ENCODE data around the gene UBASH3B. TPM values are rescaled to one million over a fixed set of nuclear protein-coding genes. Genes with fewer than 3 reads are reported as not detected.

Gene UBASH3B
- total and polyA plus RNA-seq, 2 of the 13 experiments (the other 11 are each of a cell fraction or from before 2014, with no cell fraction given), result 4.4 to 7.6 TPM

DNA sequence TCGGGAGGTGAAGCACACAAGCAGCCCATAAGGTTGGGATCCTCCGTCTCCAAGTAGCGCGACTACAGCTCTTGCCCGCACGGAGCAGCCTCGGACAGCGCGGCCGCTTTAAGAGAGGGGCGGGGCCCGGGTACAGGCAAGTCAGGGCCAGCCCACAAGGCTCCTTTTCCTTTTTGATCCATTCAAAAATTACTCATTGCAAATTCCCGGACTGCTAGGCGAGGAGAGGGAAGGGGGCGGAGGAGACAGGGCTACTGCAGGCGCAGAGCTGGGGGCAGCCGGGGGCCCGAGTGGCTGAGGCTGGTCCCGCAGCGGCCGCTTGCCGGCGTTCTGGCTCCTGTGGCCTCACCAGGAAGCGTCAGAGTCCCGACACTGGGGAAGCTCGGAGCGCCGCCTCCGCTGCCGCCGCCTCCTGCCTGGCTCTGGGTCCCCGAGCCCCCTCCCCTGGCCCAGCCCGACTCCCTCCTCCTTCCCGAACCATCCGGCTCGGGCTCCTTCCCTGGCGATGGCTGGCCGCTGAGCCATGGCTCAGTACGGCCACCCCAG, at the start of gene UBASH3B (continued):
- TF ChIP-seq TCF12 (IDR thresholded peaks at IDR 0.05), result no peak
- no peak for TF ChIP-seq TCF12 (CRISPR knock-in tag; IDR thresholded peaks at IDR 0.05)
- TF ChIP-seq ZNF629 (CRISPR knock-in tag; conservative IDR thresholded peaks at IDR 0.05), result no peak
- TF ChIP-seq SRY (CRISPR knock-in tag; IDR thresholded peaks at IDR 0.05), result no peak
- TF ChIP-seq CREB1 (IDR thresholded peaks at IDR 0.05), result no peak
- TF ChIP-seq CREB1 (CRISPR knock-in tag; IDR thresholded peaks at IDR 0.05), result no peak
- TF ChIP-seq EED (CRISPR knock-in tag; IDR thresholded peaks at IDR 0.05), result no peak
- TF ChIP-seq ZNF432 (CRISPR knock-in tag; IDR thresholded peaks at IDR 0.05; ENCODE audit: borderline replicate concordance), result no peak
- no peak for TF ChIP-seq ZNF20 (CRISPR knock-in tag; IDR thresholded peaks at IDR 0.05)
- TF ChIP-seq GFI1 (CRISPR knock-in tag; IDR thresholded peaks at IDR 0.05; ENCODE audit: borderline replicate concordance), result no peak
- no peak for TF ChIP-seq ZNF644 (CRISPR knock-in tag; IDR thresholded peaks at IDR 0.05; ENCODE audit: low read depth)
- no peak for TF ChIP-seq PRMT3 (CRISPR knock-in tag; IDR thresholded peaks at IDR 0.05; ENCODE audit: borderline replicate concordance, low read depth)
- TF ChIP-seq KDM5B (CRISPR knock-in tag; IDR thresholded peaks at IDR 0.05; ENCODE audit: borderline replicate concordance), result no peak
- no peak for TF ChIP-seq HNRNPL (IDR thresholded peaks at IDR 0.05; ENCODE audit: low read depth, low read length)
- TF ChIP-seq, protein P1, sequence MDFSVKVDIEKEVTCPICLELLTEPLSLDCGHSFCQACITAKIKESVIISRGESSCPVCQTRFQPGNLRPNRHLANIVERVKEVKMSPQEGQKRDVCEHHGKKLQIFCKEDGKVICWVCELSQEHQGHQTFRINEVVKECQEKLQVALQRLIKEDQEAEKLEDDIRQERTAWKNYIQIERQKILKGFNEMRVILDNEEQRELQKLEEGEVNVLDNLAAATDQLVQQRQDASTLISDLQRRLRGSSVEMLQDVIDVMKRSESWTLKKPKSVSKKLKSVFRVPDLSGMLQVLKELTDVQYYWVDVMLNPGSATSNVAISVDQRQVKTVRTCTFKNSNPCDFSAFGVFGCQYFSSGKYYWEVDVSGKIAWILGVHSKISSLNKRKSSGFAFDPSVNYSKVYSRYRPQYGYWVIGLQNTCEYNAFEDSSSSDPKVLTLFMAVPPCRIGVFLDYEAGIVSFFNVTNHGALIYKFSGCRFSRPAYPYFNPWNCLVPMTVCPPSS (IDR thresholded peaks at IDR 0.05), result no peak
- no peak for TF ChIP-seq ZBTB7A (CRISPR knock-in tag; IDR thresholded peaks at IDR 0.05)
- TF ChIP-seq, protein P2, sequence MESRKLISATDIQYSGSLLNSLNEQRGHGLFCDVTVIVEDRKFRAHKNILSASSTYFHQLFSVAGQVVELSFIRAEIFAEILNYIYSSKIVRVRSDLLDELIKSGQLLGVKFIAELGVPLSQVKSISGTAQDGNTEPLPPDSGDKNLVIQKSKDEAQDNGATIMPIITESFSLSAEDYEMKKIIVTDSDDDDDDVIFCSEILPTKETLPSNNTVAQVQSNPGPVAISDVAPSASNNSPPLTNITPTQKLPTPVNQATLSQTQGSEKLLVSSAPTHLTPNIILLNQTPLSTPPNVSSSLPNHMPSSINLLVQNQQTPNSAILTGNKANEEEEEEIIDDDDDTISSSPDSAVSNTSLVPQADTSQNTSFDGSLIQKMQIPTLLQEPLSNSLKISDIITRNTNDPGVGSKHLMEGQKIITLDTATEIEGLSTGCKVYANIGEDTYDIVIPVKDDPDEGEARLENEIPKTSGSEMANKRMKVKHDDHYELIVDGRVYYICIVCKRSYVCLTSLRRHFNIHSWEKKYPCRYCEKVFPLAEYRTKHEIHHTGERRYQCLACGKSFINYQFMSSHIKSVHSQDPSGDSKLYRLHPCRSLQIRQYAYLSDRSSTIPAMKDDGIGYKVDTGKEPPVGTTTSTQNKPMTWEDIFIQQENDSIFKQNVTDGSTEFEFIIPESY (CRISPR knock-in tag; IDR thresholded peaks at IDR 0.05), result no peak
- TF ChIP-seq DNMT3B (CRISPR knock-in tag; conservative IDR thresholded peaks at IDR 0.05), result no peak
- TF ChIP-seq, protein P3, sequence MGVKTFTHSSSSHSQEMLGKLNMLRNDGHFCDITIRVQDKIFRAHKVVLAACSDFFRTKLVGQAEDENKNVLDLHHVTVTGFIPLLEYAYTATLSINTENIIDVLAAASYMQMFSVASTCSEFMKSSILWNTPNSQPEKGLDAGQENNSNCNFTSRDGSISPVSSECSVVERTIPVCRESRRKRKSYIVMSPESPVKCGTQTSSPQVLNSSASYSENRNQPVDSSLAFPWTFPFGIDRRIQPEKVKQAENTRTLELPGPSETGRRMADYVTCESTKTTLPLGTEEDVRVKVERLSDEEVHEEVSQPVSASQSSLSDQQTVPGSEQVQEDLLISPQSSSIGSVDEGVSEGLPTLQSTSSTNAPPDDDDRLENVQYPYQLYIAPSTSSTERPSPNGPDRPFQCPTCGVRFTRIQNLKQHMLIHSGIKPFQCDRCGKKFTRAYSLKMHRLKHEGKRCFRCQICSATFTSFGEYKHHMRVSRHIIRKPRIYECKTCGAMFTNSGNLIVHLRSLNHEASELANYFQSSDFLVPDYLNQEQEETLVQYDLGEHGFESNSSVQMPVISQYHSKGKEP (CRISPR knock-in tag; IDR thresholded peaks at IDR 0.05), result no peak
- TF ChIP-seq FOXJ3 (CRISPR knock-in tag; IDR thresholded peaks at IDR 0.05; ENCODE audit: borderline replicate concordance), result no peak
- no peak for TF ChIP-seq TBX3 (IDR thresholded peaks at IDR 0.05; ENCODE audit: borderline replicate concordance)
- TF ChIP-seq ZNF619 (CRISPR knock-in tag; IDR thresholded peaks at IDR 0.05), result no peak
- TF ChIP-seq TBX2 (CRISPR knock-in tag; IDR thresholded peaks at IDR 0.05; ENCODE audit: borderline replicate concordance), result peak; percentile 25; the same call in 1 of the 2 replicates
- TF ChIP-seq ATF7 (IDR thresholded peaks at IDR 0.05), result no peak
- TF ChIP-seq ATF7 (CRISPR knock-in tag; IDR thresholded peaks at IDR 0.05), result no peak
- TF ChIP-seq KAT8 (CRISPR knock-in tag; IDR thresholded peaks at IDR 0.05), result no peak; the same call in 1 of the 2 replicates
- TF ChIP-seq NFE2 (CRISPR knock-in tag; IDR thresholded peaks at IDR 0.05), result no peak
- TF ChIP-seq TEF (CRISPR knock-in tag; IDR thresholded peaks at IDR 0.05), result no peak
- peak; percentile 11; the same call in 1 of the 2 replicates for TF ChIP-seq MTA1 (CRISPR knock-in tag; IDR thresholded peaks at IDR 0.05; ENCODE audit: borderline replicate concordance)

Measured in HepG2 (cell line).